ENCODE data around the gene TPGS1. TPM values are rescaled to one million over a fixed set of nuclear protein-coding genes. Genes with fewer than 3 reads are reported as not detected.

Gene TPGS1
- total and polyA plus RNA-seq, 2 experiments from 2014 or later, result 56.2 to 67.1 TPM

- Histone ChIP-seq H3K9me3 (ENCODE audit: low read depth) (no peaks in the 10 kb centered on the region), H3K4me1 (ENCODE audit: low read depth) (peaks cover 9% of the 10 kb centered on the region), H3K27me3 (no peaks in the 10 kb centered on the region), H3K36me3 (peaks cover 28% of the 10 kb centered on the region), H3K4me3 (no peak overlapping the region), H3K27ac (no peak overlapping the region)
- DNase-seq (ENCODE audit: low read depth in 1 of 2, low spot score in 1 of 2), result no peak
- TF ChIP-seq CTCF (IDR thresholded peaks at IDR 0.05; ENCODE audit: low read depth, low read length), result no peak
Observed at GRCh38 chr19:536881-537404, 29.6 kb downstream of the TPGS1 start.

- Histone ChIP-seq H3K36me3 (peaks cover 28% of the 10 kb centered on the region), H3K27me3 (no peaks in the 10 kb centered on the region), H3K4me3 (no peak overlapping the region), H3K4me1 (ENCODE audit: low read depth) (peaks cover under 1% of the 10 kb centered on the region), H3K27ac (no peak overlapping the region), H3K9me3 (ENCODE audit: low read depth) (no peaks in the 10 kb centered on the region)
- no peak for DNase-seq (ENCODE audit: low read depth in 1 of 2, low spot score in 1 of 2)
- TF ChIP-seq CTCF (IDR thresholded peaks at IDR 0.05; ENCODE audit: low read depth, low read length), result no peak
Observed at GRCh38 chr19:538641-539428, 31.5 kb downstream of the TPGS1 start.

- H3K4me3 ChIP-seq, result no peak overlapping the region
- H3K27me3 ChIP-seq, result no peaks in the 10 kb centered on the region
- H3K4me1 ChIP-seq (ENCODE audit: low read depth), result no peaks in the 10 kb centered on the region
- no peaks in the 10 kb centered on the region for H3K9me3 ChIP-seq (ENCODE audit: low read depth)
- DNase-seq (ENCODE audit: low read depth in 1 of 2, low spot score in 1 of 2), result no peak
- peaks cover 28% of the 10 kb centered on the region for H3K36me3 ChIP-seq
- no peak overlapping the region for H3K27ac ChIP-seq
- TF ChIP-seq CTCF (IDR thresholded peaks at IDR 0.05; ENCODE audit: low read depth, low read length), result no peak
Observed at GRCh38 chr19:539429-540030, 32.2 kb downstream of the TPGS1 start.

GRCh38 chr19:540867-541637 is 33.8 kb downstream of the TPGS1 start:
- DNase-seq (ENCODE audit: low read depth in 1 of 2, low spot score in 1 of 2), result no peak
- TF ChIP-seq CTCF (IDR thresholded peaks at IDR 0.05; ENCODE audit: low read depth, low read length), result no peak
- H3K9me3 ChIP-seq (ENCODE audit: low read depth), result no peaks in the 10 kb centered on the region

GRCh38 chr19:541699-542098 is 34.4 kb downstream of the TPGS1 start:
- no peaks in the 10 kb centered on the region for H3K4me1 ChIP-seq (ENCODE audit: low read depth)
- H3K9me3 ChIP-seq (ENCODE audit: low read depth), result no peaks in the 10 kb centered on the region
- no peak overlapping the region for H3K4me3 ChIP-seq
- H3K36me3 ChIP-seq, result peaks cover 21% of the 10 kb centered on the region
- H3K27ac ChIP-seq, result peak overlapping the region; percentile 23
- no peak for TF ChIP-seq CTCF (IDR thresholded peaks at IDR 0.05; ENCODE audit: low read depth, low read length)
- no peaks in the 10 kb centered on the region for H3K27me3 ChIP-seq
- no peak for DNase-seq (ENCODE audit: low read depth in 1 of 2, low spot score in 1 of 2)

More at GRCh38 chr19:540867-541637, 33.8 kb downstream of the TPGS1 start:
- Histone ChIP-seq H3K27ac (no peak overlapping the region), H3K27me3 (no peaks in the 10 kb centered on the region), H3K4me1 (ENCODE audit: low read depth) (no peaks in the 10 kb centered on the region), H3K4me3 (no peak overlapping the region), H3K36me3 (peaks cover 27% of the 10 kb centered on the region)

Measured in cardiac muscle cell (in vitro differentiated cells and primary cell).